Duodenal mucosa (tissue), 2 donors: ENCODE results near the gene ZBTB22.

Experiments
- H3K27ac ChIP-seq: one replicate; pipeline ENCODE4 v1.7.0; 2013; ENCODE audit warnings: low read depth, low read length
- H3K27me3 ChIP-seq, 2 donors: one replicate each; pipeline ENCODE4 v1.7.0; 2013; ENCODE audit warnings: low read length in 2 of 2, control low read depth in 1 of 2; ENCODE audit not compliant: insufficient read depth in 2 of 2, control insufficient read depth in 1 of 2
- H3K36me3 ChIP-seq, 2 donors: one replicate each; pipeline ENCODE4 v1.7.0; 2013; ENCODE audit warnings: low read length in 2 of 2, control low read depth in 1 of 2; ENCODE audit not compliant: insufficient read depth in 2 of 2, control insufficient read depth in 1 of 2
- H3K4me1 ChIP-seq, 2 donors: one replicate each; pipeline ENCODE4 v1.7.0; 2013; ENCODE audit warnings: low read length in 2 of 2, control low read depth in 1 of 2; ENCODE audit not compliant: insufficient read depth in 2 of 2, control insufficient read depth in 1 of 2
- H3K4me3 ChIP-seq, 2 donors: one replicate each; pipeline ENCODE4 v1.7.0; 2013; ENCODE audit warnings: low read length in 2 of 2, low read depth in 1 of 2
- H3K9ac ChIP-seq, 2 donors: one replicate each; pipeline ENCODE4 v1.7.0; 2013; ENCODE audit warnings: low read length in 2 of 2, low read depth in 1 of 2
- H3K9me3 ChIP-seq, 2 donors: one replicate each; pipeline ENCODE4 v1.7.0; 2013; ENCODE audit warnings: low read length in 2 of 2, control low read depth in 1 of 2; ENCODE audit not compliant: control insufficient read depth in 1 of 2

The ZBTB22 gene

GRCh38 chr6:33315793-33316602, 1.5 kb downstream of the ZBTB22 start:
- H3K27me3 ChIP-seq, result no peaks in the 10 kb centered on the region
- no peaks in the 10 kb centered on the region for H3K9me3 ChIP-seq
- H3K4me3 ChIP-seq, result peak overlapping the region in 1 of 2 donors; percentile 94
- H3K9ac ChIP-seq, result no peak overlapping the region
- H3K36me3 ChIP-seq, result peaks cover 25 to 35% of the 10 kb centered on the region in 2 donors
- H3K4me1 ChIP-seq, result peaks cover 50 to 68% of the 10 kb centered on the region in 2 donors
- H3K27ac ChIP-seq, result no peak overlapping the region

- peak overlapping the region; percentile 65 to 96 for H3K9ac ChIP-seq
- peak overlapping the region; percentile 98 for H3K27ac ChIP-seq
- peaks cover 17 to 33% of the 10 kb centered on the region in 2 donors for H3K36me3 ChIP-seq
- H3K4me3 ChIP-seq, result peak overlapping the region; percentile 94 to 99
- no peaks in the 10 kb centered on the region for H3K9me3 ChIP-seq
- H3K4me1 ChIP-seq, result peaks cover 42 to 64% of the 10 kb centered on the region in 2 donors
- H3K27me3 ChIP-seq, result no peaks in the 10 kb centered on the region
Observed at GRCh38 chr6:33314943-33315792, 2.4 kb downstream of the ZBTB22 start.

GRCh38 chr6:33314515-33314942, 3.0 kb downstream of the ZBTB22 start:
- Histone ChIP-seq H3K36me3 (peaks cover 11 to 26% of the 10 kb centered on the region in 2 donors), H3K27me3 (no peaks in the 10 kb centered on the region), H3K4me3 (peak overlapping the region; percentile 94 to 99), H3K4me1 (peaks cover 36 to 59% of the 10 kb centered on the region in 2 donors), H3K9me3 (no peaks in the 10 kb centered on the region), H3K27ac (peak overlapping the region; percentile 98), H3K9ac (peak overlapping the region; percentile 65 to 96)

GRCh38 chr6:33313709-33314514, 3.6 kb downstream of the ZBTB22 start, which contains the start of gene TAPBP:
Gene TAPBP (minus strand): TSS chr6:33314078. CDS start chr6:33314041, 37 bp downstream.
- H3K27ac ChIP-seq, result peak within 1 kb of the TSS; percentile 98
- peaks cover 5 to 20% of the 10 kb centered on the region in 2 donors for H3K36me3 ChIP-seq
- H3K9me3 ChIP-seq, result no peaks in the 10 kb centered on the region
- peak within 1 kb of the TSS; percentile 96 to 99 for H3K9ac ChIP-seq
- H3K4me1 ChIP-seq, result peaks cover 30 to 52% of the 10 kb centered on the region in 2 donors
- peak within 1 kb of the TSS; percentile 94 to 99 for H3K4me3 ChIP-seq
- H3K27me3 ChIP-seq, result no peaks in the 10 kb centered on the region

GRCh38 chr6:33313105-33313708, 4.3 kb downstream of the ZBTB22 start:
- peak overlapping the region; percentile 98 for H3K27ac ChIP-seq
- H3K9me3 ChIP-seq, result no peaks in the 10 kb centered on the region
- H3K4me1 ChIP-seq, result peaks cover 23 to 45% of the 10 kb centered on the region in 2 donors

GRCh38 chr6:33312361-33313104, 5.0 kb downstream of the ZBTB22 start:
- no peaks in the 10 kb centered on the region for H3K9me3 ChIP-seq
- peak overlapping the region; percentile 96 to 99 for H3K9ac ChIP-seq
- peak overlapping the region; percentile 94 to 99 for H3K4me3 ChIP-seq
- H3K4me1 ChIP-seq, result peaks cover 23 to 45% of the 10 kb centered on the region in 2 donors
- H3K27me3 ChIP-seq, result no peaks in the 10 kb centered on the region
- peak overlapping the region; percentile 98 for H3K27ac ChIP-seq
- peaks cover 0 to 20% of the 10 kb centered on the region in 2 donors for H3K36me3 ChIP-seq

More at GRCh38 chr6:33313105-33313708, 4.3 kb downstream of the ZBTB22 start:
- Histone ChIP-seq H3K9ac (peak overlapping the region; percentile 96 to 99), H3K36me3 (peaks cover 0 to 19% of the 10 kb centered on the region in 2 donors), H3K4me3 (peak overlapping the region; percentile 94 to 99), H3K27me3 (no peaks in the 10 kb centered on the region)

- H3K36me3 ChIP-seq, result peaks cover 30 to 52% of the 10 kb centered on the region in 2 donors
- no peaks in the 10 kb centered on the region for H3K9me3 ChIP-seq
- H3K9ac ChIP-seq, result no peak overlapping the region
- H3K27ac ChIP-seq, result no peak overlapping the region
- peaks cover 7% of the 10 kb centered on the region in 2 donors for H3K4me1 ChIP-seq
- H3K4me3 ChIP-seq, result no peak overlapping the region
- H3K27me3 ChIP-seq, result no peaks in the 10 kb centered on the region
Observed at GRCh38 chr6:33306356-33306755, 11.2 kb downstream of the ZBTB22 start.

- no peak overlapping the region for H3K9ac ChIP-seq
- peaks cover 30 to 43% of the 10 kb centered on the region in 2 donors for H3K36me3 ChIP-seq
- no peaks in the 10 kb centered on the region for H3K27me3 ChIP-seq
- H3K9me3 ChIP-seq, result no peaks in the 10 kb centered on the region
- no peak overlapping the region for H3K27ac ChIP-seq
- no peak overlapping the region for H3K4me3 ChIP-seq
- H3K4me1 ChIP-seq, result peaks cover 6 to 7% of the 10 kb centered on the region in 2 donors
Observed at GRCh38 chr6:33305052-33305451, 12.5 kb downstream of the ZBTB22 start.

- no peak overlapping the region for H3K9ac ChIP-seq
- peaks cover 30 to 43% of the 10 kb centered on the region in 2 donors for H3K36me3 ChIP-seq
- no peak overlapping the region for H3K27ac ChIP-seq
- H3K9me3 ChIP-seq, result no peaks in the 10 kb centered on the region
- no peak overlapping the region for H3K4me3 ChIP-seq
- peaks cover 7 to 11% of the 10 kb centered on the region in 2 donors for H3K4me1 ChIP-seq
- H3K27me3 ChIP-seq, result no peaks in the 10 kb centered on the region
Observed at GRCh38 chr6:33304216-33304615, 13.3 kb downstream of the ZBTB22 start.
